Measurements from ENCODE around the gene ADCY4. TPM values are rescaled to one million over a fixed set of nuclear protein-coding genes. Genes with fewer than 3 reads are reported as not detected.

The ADCY4 gene
- total and polyA plus RNA-seq, 10 of the 15 experiments (the other 5 are each of a cell fraction or from before 2014, with no cell fraction given) = 0.05 to 0.87 (median 0.21) TPM; not detected in 1

DNA sequence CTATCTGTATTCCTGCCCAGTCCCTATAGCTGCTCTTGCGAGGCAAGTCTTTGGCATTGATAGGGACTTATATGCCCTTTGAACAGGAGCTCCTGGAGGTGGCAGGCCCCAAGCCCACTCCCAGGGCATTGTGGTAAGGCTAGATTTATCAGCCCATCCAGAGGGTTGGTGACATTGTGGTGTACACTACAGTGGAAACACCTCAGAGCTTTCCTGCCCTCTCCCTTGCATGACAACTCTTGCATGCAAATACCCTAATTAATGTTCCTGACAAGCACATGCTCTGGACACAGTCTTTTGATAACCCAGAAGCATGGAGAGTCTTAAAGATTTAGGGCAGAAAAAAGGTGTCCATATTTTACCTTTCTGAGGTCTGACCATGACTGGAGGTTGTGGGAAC is 5.7 kb upstream of the ADCY4 start:
- H3K27me3 ChIP-seq (replicated peaks in 1 of 2; ENCODE audit: control insufficient read depth in 2 of 2, insufficient read depth in 2 of 2, low read length in 1 of 2) = no peaks in the 10 kb centered on the region
- H3K9ac ChIP-seq (ENCODE audit: control insufficient read depth, insufficient read depth, low read length) = no peak overlapping the region
- in situ Hi-C loops (cut with MboI) (no loop called here), intact Hi-C loops (cut with micrococcal nuclease; ENCODE audit: unreplicated experiment) (no loop called here)
- peaks cover 6% of the 10 kb centered on the region; the same call in 1 of the 2 replicates for H3K4me1 ChIP-seq (ENCODE audit: control insufficient read depth, insufficient read depth, low read length)
- H2AFZ ChIP-seq (ENCODE audit: control insufficient read depth, low read depth, low read length) = no peak overlapping the region
- no TSS peak for BruUV-seq (replicated peaks)
- H3K79me2 ChIP-seq (ENCODE audit: control insufficient read depth, insufficient read depth, low read length) = no peaks in the 10 kb centered on the region
- no peaks in the 10 kb centered on the region for H3K9me3 ChIP-seq (replicated peaks; ENCODE audit: control insufficient read depth, insufficient read depth, low read length)
- FAIRE-seq (no peak), ATAC-seq (no peak), DNase-seq (ENCODE audit: low read depth, low spot score) (no peak)
- TF ChIP-seq NFYB (IDR thresholded peaks at IDR 0.05; ENCODE audit: insufficient read depth, low read depth, low read length) = no peak
- TF ChIP-seq WRNIP1 (IDR thresholded peaks at IDR 0.05; ENCODE audit: borderline replicate concordance, low read depth, low read length) = no peak
- TF ChIP-seq DPF2 (IDR thresholded peaks at IDR 0.05) = no peak
- TF ChIP-seq CHD2 (IDR thresholded peaks at IDR 0.05; ENCODE audit: borderline replicate concordance, low read depth, low read length) = no peak
- no peak for TF ChIP-seq ZNF274 (IDR thresholded peaks at IDR 0.05; ENCODE audit: insufficient read depth, insufficient read length)
- CTCF ChIA-PET = interaction anchor here (0.8 to 16.6 kb wide), 10 partner anchors 8 to 99 kb away, joined by 3 to 452 read pairs (median 8); partner anchors contain the start of genes CBLN3, CIDEB, KHNYN and SDR39U1
- no peak overlapping the region for H3K4me3 ChIP-seq
- RAD21 ChIA-PET (ENCODE audit: unreplicated experiment) = interaction anchor here (1.2 to 5.7 kb wide), 3 partner anchors 25 to 95 kb away, joined by 4 to 45 read pairs (median 15); partner anchors contain the start of genes CBLN3 and KHNYN
- SMC1A ChIA-PET (ENCODE audit: uncharacterized antibody, unreplicated experiment) = interaction anchor here (0.6 to 7.7 kb wide), 6 partner anchors 17 to 762 kb away, joined by 3 to 73 read pairs (median 3); partner anchors contain the start of genes JPH4, KHNYN and LTB4R2
- no peak overlapping the region for H3K27ac ChIP-seq (ENCODE audit: control insufficient read depth, insufficient read depth)
- POLR2A ChIA-PET = interaction anchor here (0.5 to 4.7 kb wide), 4 partner anchors 25 to 90 kb away, joined by 3 to 23 read pairs (median 4); partner anchors contain the start of genes CBLN3 and KHNYN
- H3K36me3 ChIP-seq (ENCODE audit: control insufficient read depth in 2 of 2, insufficient read depth in 2 of 2, low read length in 1 of 2) = no peaks in the 10 kb centered on the region; a peak in 1 of 4 replicates
- H4K20me1 ChIP-seq (ENCODE audit: control insufficient read depth, insufficient read depth) = no peaks in the 10 kb centered on the region
- no peak overlapping the region for H3K4me2 ChIP-seq (ENCODE audit: control insufficient read depth, insufficient read depth)
- 92% methylated on average over 1 of the region's 1 CpG for WGBS (ENCODE audit: insufficient coverage, insufficient replicate concordance, low lambda C conversion rate, missing lambda C conversion rate)
